ENCODE results near the gene M6PR. TPM values are rescaled to one million over a fixed set of nuclear protein-coding genes. Genes with fewer than 3 reads are reported as not detected.

Gene M6PR
- total RNA-seq, 4 donors from 2014 or later, result 52.0 to 73.7 (median 59.1) TPM

GRCh38 chr12:8991371-8992345 is 42.2 kb upstream of the M6PR start:
- DNase-seq, result no peak
- Histone ChIP-seq H3K36me3 (no peaks in the 10 kb centered on the region), H3K27ac (peak overlapping the region in 1 of 4 donors; percentile 10), H3K4me1 (no peaks in the 10 kb centered on the region), H3K4me3 (no peak overlapping the region), H3K9me3 (no peaks in the 10 kb centered on the region), H3K27me3 (no peaks in the 10 kb centered on the region)
- no peak for TF ChIP-seq POLR2A (IDR thresholded peaks at IDR 0.05)
- no peak for TF ChIP-seq CTCF (IDR thresholded peaks at IDR 0.05)

- no peaks in the 10 kb centered on the region for H3K27me3 ChIP-seq
- no peak within 1 kb of the TSS for H3K27ac ChIP-seq
- H3K9me3 ChIP-seq, result no peaks in the 10 kb centered on the region
- no peak for DNase-seq
- TF ChIP-seq CTCF (IDR thresholded peaks at IDR 0.05), result no peak
- TF ChIP-seq POLR2A (IDR thresholded peaks at IDR 0.05), result no peak
- H3K36me3 ChIP-seq, result no peaks in the 10 kb centered on the region
- peak within 1 kb of the TSS in 2 of 4 donors; percentile 1 to 15 for H3K4me3 ChIP-seq
- H3K4me1 ChIP-seq, result no peaks in the 10 kb centered on the region
Observed at GRCh38 chr12:8989413-8989812, 40.0 kb upstream of the M6PR start, which contains the start of gene KLRG1. KLRG1 (plus strand) TSS chr12:8989546; CDS start chr12:8989636, 90 bp downstream.

GRCh38 chr12:8987685-8988084 is 38.2 kb upstream of the M6PR start:
- no peaks in the 10 kb centered on the region for H3K36me3 ChIP-seq
- no peak for DNase-seq

GRCh38 chr12:8987163-8987562 is 37.7 kb upstream of the M6PR start:
- no peak for TF ChIP-seq CTCF (IDR thresholded peaks at IDR 0.05)
- no peak for TF ChIP-seq POLR2A (IDR thresholded peaks at IDR 0.05)
- Histone ChIP-seq H3K27me3 (no peaks in the 10 kb centered on the region), H3K4me1 (no peaks in the 10 kb centered on the region), H3K9me3 (no peaks in the 10 kb centered on the region), H3K4me3 (no peak overlapping the region), H3K27ac (no peak overlapping the region), H3K36me3 (no peaks in the 10 kb centered on the region)
- no peak for DNase-seq

More at GRCh38 chr12:8987685-8988084, 38.2 kb upstream of the M6PR start:
- Histone ChIP-seq H3K9me3 (no peaks in the 10 kb centered on the region), H3K4me3 (no peak overlapping the region), H3K27ac (no peak overlapping the region), H3K4me1 (no peaks in the 10 kb centered on the region), H3K27me3 (no peaks in the 10 kb centered on the region)
- TF ChIP-seq POLR2A (IDR thresholded peaks at IDR 0.05), result no peak
- no peak for TF ChIP-seq CTCF (IDR thresholded peaks at IDR 0.05)

- Histone ChIP-seq H3K4me1 (no peaks in the 10 kb centered on the region), H3K4me3 (no peak overlapping the region), H3K27me3 (no peaks in the 10 kb centered on the region), H3K27ac (no peak overlapping the region), H3K9me3 (no peaks in the 10 kb centered on the region), H3K36me3 (no peaks in the 10 kb centered on the region)
- no peak for DNase-seq
- TF ChIP-seq POLR2A (IDR thresholded peaks at IDR 0.05) (no peak), CTCF (IDR thresholded peaks at IDR 0.05) (no peak)
Observed at GRCh38 chr12:8985213-8985754, 35.8 kb upstream of the M6PR start.

Measured in Peyer's patch (tissue), 4 donors.